Neural cell (in vitro differentiated cells): ENCODE data around the gene MORN4. TPM values are rescaled to one million over a fixed set of nuclear protein-coding genes. Genes with fewer than 3 reads are reported as not detected.

Experiments used
- H2AFZ ChIP-seq: fragments of 200-600, 300-800 bp; sonication (generic), shearing (Covaris generic); 2 replicates; pipeline ENCODE4 v1.6.0; 2014; ENCODE audit warnings: low read depth, mild to moderate bottlenecking, antibody characterized with exemption, low read length, moderate library complexity
- H3F3A ChIP-seq: fragments of 200-600 bp; shearing (Covaris generic); 2 replicates; pipeline ENCODE4 v1.6.1; 2016; ENCODE audit warnings: mild to moderate bottlenecking, moderate library complexity, mixed read lengths, antibody characterized with exemption, low read length; ENCODE audit not compliant: insufficient read depth, poor library complexity, severe bottlenecking
- H3K27ac ChIP-seq: fragments of 200-600, 300-800 bp; sonication (generic), shearing (Covaris generic); 2 replicates; pipeline ENCODE4 v1.5.1; 2014; ENCODE audit warnings: mild to moderate bottlenecking, low read length, moderate library complexity
- H3K27me3 ChIP-seq: fragments of 300-800, 200-600 bp; sonication (generic), shearing (Covaris generic); 2 replicates; pipeline ENCODE4 v1.6.0; 2014; ENCODE audit warnings: mild to moderate bottlenecking, low read depth, low read length, moderate library complexity; ENCODE audit not compliant: insufficient read depth
- H3K36me3 ChIP-seq: fragments of 300-800, 200-600 bp; sonication (generic), shearing (Covaris generic); 2 replicates; pipeline ENCODE4 v1.5.1; 2014; ENCODE audit warnings: mild to moderate bottlenecking, antibody characterized with exemption, low read length, moderate library complexity; ENCODE audit not compliant: insufficient read depth
- H3K4me2 ChIP-seq: fragments of 300-800, 200-600 bp; sonication (generic), shearing (Covaris generic); 2 replicates; pipeline ENCODE4 v1.6.0; 2014; ENCODE audit warnings: mild to moderate bottlenecking, low read length
- H3K4me3 ChIP-seq: fragments of 300-800, 200-600 bp; sonication (generic), shearing (Covaris generic); 2 replicates; pipeline ENCODE4 v1.5.1; 2014; ENCODE audit warnings: mild to moderate bottlenecking, low read length, moderate library complexity
- H3K79me2 ChIP-seq: fragments of 200-600 bp; shearing (Covaris generic); replicated peaks from 2 replicates; pipeline ENCODE4 v1.6.0; 2014; ENCODE audit warnings: mild to moderate bottlenecking, low read length, moderate library complexity; ENCODE audit not compliant: insufficient read depth
- H3K9ac ChIP-seq: fragments of 300-800, 200-600 bp; sonication (generic), shearing (Covaris generic); 2 replicates; pipeline ENCODE4 v1.6.1; 2016; ENCODE audit warnings: mild to moderate bottlenecking, low read length, mixed read lengths
- H3K9me2 ChIP-seq: fragments of 200-600 bp; shearing (Covaris generic); 2 replicates; pipeline ENCODE4 v1.6.1; 2016; ENCODE audit warnings: mild to moderate bottlenecking, low read length, mixed read lengths; ENCODE audit not compliant: insufficient read depth
- H3K9me3 ChIP-seq: fragments of 200-600, 300-800 bp; sonication (generic), shearing (Covaris generic); 2 replicates; pipeline ENCODE4 v1.6.1; 2016; ENCODE audit warnings: mild to moderate bottlenecking, mixed run types, low read length, moderate library complexity, mixed read lengths
- H4K20me1 ChIP-seq: fragments of 200-600 bp; shearing (Covaris generic); 2 replicates; pipeline ENCODE4 v1.6.1; 2016; ENCODE audit warnings: mild to moderate bottlenecking, mixed run types; ENCODE audit not compliant: insufficient read depth
- EP300 ChIP-seq: fragments of 450-650 bp; conservative IDR thresholded peaks from 2 replicates; pipeline ENCODE4 v1.6.1; 2014; ENCODE audit warnings: antibody characterized with exemption, mild to moderate bottlenecking, moderate library complexity; ENCODE audit not compliant: poor library complexity, severe bottlenecking
- EZH2 ChIP-seq: fragments of 200-600, 300-800 bp; shearing (Covaris generic), sonication (generic); IDR thresholded peaks from 2 replicates; pipeline ENCODE4 v1.6.1; 2014; ENCODE audit warnings: antibody characterized with exemption, low read length, borderline replicate concordance, mild to moderate bottlenecking; ENCODE audit not compliant: insufficient read depth, poor library complexity, severe bottlenecking
- MXI1 ChIP-seq: fragments of 450-650 bp; conservative IDR thresholded peaks from 2 replicates; pipeline ENCODE4 v1.6.1; 2014; ENCODE audit warnings: antibody characterized with exemption, mild to moderate bottlenecking; ENCODE audit not compliant: poor library complexity, severe bottlenecking
- POLR2AphosphoS5 ChIP-seq: IDR thresholded peaks from 2 replicates; pipeline ENCODE4 v1.6.1; 2012
- RAD21 ChIP-seq: fragments of 450-650 bp; conservative IDR thresholded peaks from 2 replicates; pipeline ENCODE4 v1.6.1; 2014; ENCODE audit warnings: antibody characterized with exemption, mild to moderate bottlenecking, moderate library complexity
- SMC3 ChIP-seq: fragments of 450-650 bp; conservative IDR thresholded peaks from 2 replicates; pipeline ENCODE4 v1.6.1; 2014; ENCODE audit warnings: antibody characterized with exemption, mild to moderate bottlenecking, moderate library complexity; ENCODE audit not compliant: poor library complexity
- TAF1 ChIP-seq: IDR thresholded peaks from 2 replicates; pipeline ENCODE4 v1.6.1; 2012; ENCODE audit warnings: low read depth
- polyA plus RNA-seq: library from polyadenylated mRNA; depleted of rRNA; stranded (reverse); fragments of >200 nt; gene quantifications from 2 replicates; pipeline ENCODE4 v1.2.3, GENCODE V29; 2014
- TF ChIP-seq, protein P1 (sequence below): IDR thresholded peaks from 2 replicates; pipeline ENCODE4 v1.6.1; 2012; ENCODE audit warnings: borderline replicate concordance
- TF ChIP-seq, protein P2 (sequence below): fragments of 450-650 bp; IDR thresholded peaks from 2 replicates; pipeline ENCODE4 v1.5.1; 2014; ENCODE audit warnings: antibody characterized with exemption, mild to moderate bottlenecking, moderate library complexity; ENCODE audit not compliant: poor library complexity, severe bottlenecking

MORN4 gene
- polyA plus RNA-seq, 1 donor from 2014 or later: 64.7 TPM

DNA sequence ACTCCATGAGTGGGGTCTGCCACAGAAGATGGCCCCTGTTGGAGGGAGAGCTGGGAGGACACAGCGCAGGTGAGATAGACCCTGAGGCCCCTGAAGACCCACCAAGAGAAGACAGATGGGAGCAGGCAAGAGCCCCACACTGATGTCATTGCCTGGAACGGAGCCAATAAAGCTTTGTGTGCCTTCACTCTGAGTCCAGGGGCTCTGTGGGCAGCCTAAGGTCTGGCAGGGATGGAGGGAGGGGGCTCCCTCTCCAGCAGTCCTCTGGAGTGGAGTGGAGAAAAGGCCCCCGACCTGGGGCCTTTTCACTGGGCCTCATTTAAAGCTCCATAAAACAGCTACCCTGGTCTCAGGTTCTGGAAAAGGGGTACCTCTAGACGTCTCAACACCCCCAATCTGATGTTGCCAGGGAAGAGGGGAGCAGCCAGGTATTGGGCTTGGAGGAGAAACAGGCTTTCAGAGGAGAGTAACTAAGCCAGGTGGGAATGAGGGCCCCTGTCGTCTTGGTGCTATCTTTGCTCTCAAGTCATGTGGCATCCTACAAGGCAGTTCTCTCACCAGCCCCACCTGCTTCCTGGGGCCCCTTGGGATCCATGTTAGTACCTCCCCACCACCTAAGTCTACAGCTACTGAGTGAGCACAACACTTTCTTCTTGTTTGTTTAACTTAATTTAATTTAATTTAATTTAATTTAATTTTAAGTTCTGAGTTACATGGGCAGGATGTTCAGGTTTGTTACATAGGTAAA lies 42.4 kb downstream of the MORN4 start:
- Histone ChIP-seq H3K36me3 (no peaks in the 10 kb centered on the region), H3K27ac (no peak overlapping the region), H3K9me2 (no peaks in the 10 kb centered on the region), H2AFZ (no peak overlapping the region), H3K4me2 (no peak overlapping the region), H3F3A (no peaks in the 10 kb centered on the region), H3K4me3 (no peak overlapping the region), H3K79me2 (no peaks in the 10 kb centered on the region), H3K9me3 (no peaks in the 10 kb centered on the region), H3K27me3 (no peaks in the 10 kb centered on the region), H3K9ac (no peak overlapping the region), H4K20me1 (no peaks in the 10 kb centered on the region)
- TF ChIP-seq EP300: no peak
- TF ChIP-seq RAD21: no peak
- TF ChIP-seq SMC3: no peak
- TF ChIP-seq EZH2: no peak
- no peak for TF ChIP-seq MXI1
- TF ChIP-seq POLR2AphosphoS5: no peak
- TF ChIP-seq, protein P1, sequence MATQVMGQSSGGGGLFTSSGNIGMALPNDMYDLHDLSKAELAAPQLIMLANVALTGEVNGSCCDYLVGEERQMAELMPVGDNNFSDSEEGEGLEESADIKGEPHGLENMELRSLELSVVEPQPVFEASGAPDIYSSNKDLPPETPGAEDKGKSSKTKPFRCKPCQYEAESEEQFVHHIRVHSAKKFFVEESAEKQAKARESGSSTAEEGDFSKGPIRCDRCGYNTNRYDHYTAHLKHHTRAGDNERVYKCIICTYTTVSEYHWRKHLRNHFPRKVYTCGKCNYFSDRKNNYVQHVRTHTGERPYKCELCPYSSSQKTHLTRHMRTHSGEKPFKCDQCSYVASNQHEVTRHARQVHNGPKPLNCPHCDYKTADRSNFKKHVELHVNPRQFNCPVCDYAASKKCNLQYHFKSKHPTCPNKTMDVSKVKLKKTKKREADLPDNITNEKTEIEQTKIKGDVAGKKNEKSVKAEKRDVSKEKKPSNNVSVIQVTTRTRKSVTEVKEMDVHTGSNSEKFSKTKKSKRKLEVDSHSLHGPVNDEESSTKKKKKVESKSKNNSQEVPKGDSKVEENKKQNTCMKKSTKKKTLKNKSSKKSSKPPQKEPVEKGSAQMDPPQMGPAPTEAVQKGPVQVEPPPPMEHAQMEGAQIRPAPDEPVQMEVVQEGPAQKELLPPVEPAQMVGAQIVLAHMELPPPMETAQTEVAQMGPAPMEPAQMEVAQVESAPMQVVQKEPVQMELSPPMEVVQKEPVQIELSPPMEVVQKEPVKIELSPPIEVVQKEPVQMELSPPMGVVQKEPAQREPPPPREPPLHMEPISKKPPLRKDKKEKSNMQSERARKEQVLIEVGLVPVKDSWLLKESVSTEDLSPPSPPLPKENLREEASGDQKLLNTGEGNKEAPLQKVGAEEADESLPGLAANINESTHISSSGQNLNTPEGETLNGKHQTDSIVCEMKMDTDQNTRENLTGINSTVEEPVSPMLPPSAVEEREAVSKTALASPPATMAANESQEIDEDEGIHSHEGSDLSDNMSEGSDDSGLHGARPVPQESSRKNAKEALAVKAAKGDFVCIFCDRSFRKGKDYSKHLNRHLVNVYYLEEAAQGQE: no peak
- no peak for TF ChIP-seq TAF1
- TF ChIP-seq, protein P2, sequence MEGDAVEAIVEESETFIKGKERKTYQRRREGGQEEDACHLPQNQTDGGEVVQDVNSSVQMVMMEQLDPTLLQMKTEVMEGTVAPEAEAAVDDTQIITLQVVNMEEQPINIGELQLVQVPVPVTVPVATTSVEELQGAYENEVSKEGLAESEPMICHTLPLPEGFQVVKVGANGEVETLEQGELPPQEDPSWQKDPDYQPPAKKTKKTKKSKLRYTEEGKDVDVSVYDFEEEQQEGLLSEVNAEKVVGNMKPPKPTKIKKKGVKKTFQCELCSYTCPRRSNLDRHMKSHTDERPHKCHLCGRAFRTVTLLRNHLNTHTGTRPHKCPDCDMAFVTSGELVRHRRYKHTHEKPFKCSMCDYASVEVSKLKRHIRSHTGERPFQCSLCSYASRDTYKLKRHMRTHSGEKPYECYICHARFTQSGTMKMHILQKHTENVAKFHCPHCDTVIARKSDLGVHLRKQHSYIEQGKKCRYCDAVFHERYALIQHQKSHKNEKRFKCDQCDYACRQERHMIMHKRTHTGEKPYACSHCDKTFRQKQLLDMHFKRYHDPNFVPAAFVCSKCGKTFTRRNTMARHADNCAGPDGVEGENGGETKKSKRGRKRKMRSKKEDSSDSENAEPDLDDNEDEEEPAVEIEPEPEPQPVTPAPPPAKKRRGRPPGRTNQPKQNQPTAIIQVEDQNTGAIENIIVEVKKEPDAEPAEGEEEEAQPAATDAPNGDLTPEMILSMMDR: no peak

DNA sequence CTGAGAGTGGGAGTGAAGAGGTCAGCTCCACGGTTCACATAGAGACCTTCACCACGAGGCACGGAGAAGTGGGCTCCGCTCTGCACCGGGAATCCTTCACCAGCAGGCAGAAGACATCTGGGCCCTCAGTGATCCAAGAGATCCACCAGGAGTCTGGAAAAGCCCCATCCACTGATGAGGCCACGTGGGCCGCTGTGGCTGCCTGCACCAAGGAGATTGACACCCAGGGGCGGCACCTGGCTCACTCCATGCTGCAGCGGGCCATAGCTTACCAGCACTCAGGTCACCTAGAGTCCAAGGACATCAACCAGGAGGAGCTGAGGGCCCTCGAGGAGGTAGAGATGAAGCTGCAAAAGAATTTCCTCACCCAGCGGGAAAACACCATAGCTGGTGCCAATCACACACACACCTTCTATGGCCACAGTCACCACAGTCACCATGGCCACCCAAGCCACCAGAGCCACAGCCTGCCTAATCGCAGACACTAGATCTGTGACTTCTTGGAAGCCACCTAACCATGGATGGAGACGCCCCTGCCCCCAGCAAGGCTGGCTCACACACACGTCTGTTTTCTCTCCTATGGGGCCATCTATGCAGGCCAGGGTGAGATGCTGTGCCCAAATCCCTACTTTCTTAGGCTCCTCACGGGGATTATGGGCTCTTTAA lies 43.1 kb downstream of the MORN4 start:
- H4K20me1 ChIP-seq: no peaks in the 10 kb centered on the region
- H2AFZ ChIP-seq: no peak overlapping the region
- no peak overlapping the region for H3K4me3 ChIP-seq
- H3K9me2 ChIP-seq: no peaks in the 10 kb centered on the region
- H3K36me3 ChIP-seq: no peaks in the 10 kb centered on the region
- no peaks in the 10 kb centered on the region for H3F3A ChIP-seq
- no peak overlapping the region for H3K27ac ChIP-seq
- H3K27me3 ChIP-seq: no peaks in the 10 kb centered on the region
- no peak overlapping the region for H3K9ac ChIP-seq
- H3K79me2 ChIP-seq: no peaks in the 10 kb centered on the region
- TF ChIP-seq POLR2AphosphoS5 (no peak), EP300 (no peak), TAF1 (no peak), MXI1 (no peak), SMC3 (no peak)
- TF ChIP-seq, protein P1: no peak
- no peaks in the 10 kb centered on the region for H3K9me3 ChIP-seq
- H3K4me2 ChIP-seq: no peak overlapping the region
